ENCODE results near the gene ASB15. TPM values are rescaled to one million over a fixed set of nuclear protein-coding genes. Genes with fewer than 3 reads are reported as not detected.

Gene ASB15
- total and polyA plus RNA-seq, 2 of the 8 experiments (the other 6 are each of a cell fraction or from before 2014, with no cell fraction given), result not detected

DNA sequence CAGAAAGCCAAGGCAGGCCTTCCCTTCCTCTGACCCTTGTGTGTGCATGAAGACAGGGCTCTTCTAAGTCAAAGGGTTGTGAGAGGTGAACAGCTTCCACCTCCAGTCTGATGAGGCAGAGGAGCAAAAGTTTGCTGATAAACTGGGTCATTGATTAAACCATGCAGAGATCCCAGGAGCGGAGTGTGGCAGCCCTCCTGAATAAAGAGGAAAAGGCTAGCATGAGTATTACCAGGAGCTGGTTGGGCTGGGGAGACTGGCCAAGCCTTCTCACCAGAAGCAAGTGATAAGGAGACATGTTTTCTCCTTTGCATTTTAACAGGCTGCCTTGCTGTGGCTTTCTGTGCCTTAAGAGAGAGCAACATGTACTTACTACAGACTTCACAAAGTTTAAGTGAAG lies 64.3 kb downstream of the ASB15 start:
- no peak overlapping the region for H4K91ac ChIP-seq (replicated peaks; ENCODE audit: insufficient read length, low read length)
- no peak overlapping the region for H3K27ac ChIP-seq (ENCODE audit: low read depth, low read length)
- H3K4me1 ChIP-seq (replicated peaks in 1 of 4; ENCODE audit: control insufficient read depth in 3 of 4, insufficient read depth in 4 of 4, low read length in 3 of 4), result peaks cover 0 to 3% (median 1%) of the 10 kb centered on the region in 4 experiments; a peak in 1 of 7 replicates
- H3K18ac ChIP-seq (ENCODE audit: extremely low read depth, low read length), result no peak overlapping the region
- ChIA-PET CTCF (ENCODE audit: partially characterized antibody) (interaction anchor here (0.6 to 2.5 kb wide), 10 partner anchors 9 to 133 kb away, joined by 3 to 10 read pairs (median 4); partner anchors contain the start of gene LMOD2), POLR2A (ENCODE audit: partially characterized antibody) (interaction anchor here (1.3 to 1.8 kb wide), 3 partner anchors 9 to 20 kb away, joined by 3 to 5 read pairs (median 4); no protein-coding TSS in a partner anchor)
- H2AK5ac ChIP-seq (ENCODE audit: low read depth, low read length), result no peak overlapping the region
- no peak overlapping the region for H4K5ac ChIP-seq (ENCODE audit: insufficient read length, low read depth, low read length)
- H2BK5ac ChIP-seq (ENCODE audit: low read depth, low read length), result no peak overlapping the region
- no peaks in the 10 kb centered on the region for H3K79me1 ChIP-seq (ENCODE audit: low read depth, low read length)
- no peak overlapping the region for H2BK12ac ChIP-seq (ENCODE audit: low read depth, low read length)
- H2BK15ac ChIP-seq (ENCODE audit: low read length), result no peak overlapping the region
- no peak overlapping the region for H4K8ac ChIP-seq (ENCODE audit: extremely low read depth, insufficient read depth, low read length)
- DNase-seq (ENCODE audit: low read depth in 1 of 2, low spot score in 2 of 2) (no peak), FAIRE-seq (no peak)
- no peaks in the 10 kb centered on the region for H4K20me1 ChIP-seq (replicated peaks in 1 of 2; ENCODE audit: control insufficient read depth in 1 of 2, insufficient read depth in 2 of 2, low read length in 2 of 2)
- no peak overlapping the region for H3K9ac ChIP-seq (replicated peaks in 1 of 4; ENCODE audit: extremely low read depth in 1 of 4, low read depth in 3 of 4, low read length in 3 of 4)
- no peak overlapping the region for H3K4me3 ChIP-seq (ENCODE audit: extremely low read depth in 1 of 4, insufficient read depth in 2 of 4, low read depth in 3 of 4, low read length in 4 of 4)
- no peak overlapping the region for H3K14ac ChIP-seq (ENCODE audit: insufficient read length)
- no peak overlapping the region for H2BK20ac ChIP-seq (ENCODE audit: low read length)
- H3K79me2 ChIP-seq (ENCODE audit: control insufficient read depth in 1 of 2, insufficient read depth in 2 of 2, low read length in 2 of 2), result no peaks in the 10 kb centered on the region
- H3K56ac ChIP-seq (replicated peaks; ENCODE audit: insufficient read length, low read depth, low read length), result no peak overlapping the region
- H3K23ac ChIP-seq (ENCODE audit: insufficient read length), result no peak overlapping the region
- H3K4ac ChIP-seq (replicated peaks; ENCODE audit: insufficient read length, low read depth, low read length), result no peak overlapping the region
- no peak overlapping the region for H2BK120ac ChIP-seq (replicated peaks; ENCODE audit: low read depth, low read length)
- peaks cover 0 to 2% of the 10 kb centered on the region in 2 experiments; a peak in 1 of 4 replicates for H3K9me3 ChIP-seq (ENCODE audit: insufficient read depth in 2 of 2, low read depth in 1 of 2, low read length in 1 of 2)
- 91% methylated on average over 1 of the region's 1 CpG; no CpG with 5 or more reads in 1 of the 2 experiments for WGBS, 2 experiments (ENCODE audit: extremely low coverage in 1 of 2, insufficient coverage in 1 of 2, insufficient read length in 1 of 2, insufficient replicate concordance in 2 of 2, low coverage in 1 of 2, low lambda C conversion rate in 2 of 2, missing lambda C conversion rate in 1 of 2)
- no peaks in the 10 kb centered on the region for H3K27me3 ChIP-seq (replicated peaks in 1 of 4; ENCODE audit: control insufficient read depth in 3 of 4, extremely low read depth in 1 of 4, insufficient read depth in 3 of 4, low read length in 3 of 4)
- no peaks in the 10 kb centered on the region for H3K36me3 ChIP-seq (ENCODE audit: control insufficient read depth in 2 of 4, insufficient read depth in 4 of 4, low read length in 3 of 4)
- H2AFZ ChIP-seq (ENCODE audit: low read length), result 0 out of 2 replicates have a peak overlapping the region, but pooled peaks have one; percentile 67
- H3K4me2 ChIP-seq (ENCODE audit: insufficient read depth in 1 of 2, low read depth in 2 of 2, low read length in 2 of 2), result no peak overlapping the region
- H3K23me2 ChIP-seq (ENCODE audit: low read depth, low read length), result no peaks in the 10 kb centered on the region
- TF ChIP-seq, protein P1, sequence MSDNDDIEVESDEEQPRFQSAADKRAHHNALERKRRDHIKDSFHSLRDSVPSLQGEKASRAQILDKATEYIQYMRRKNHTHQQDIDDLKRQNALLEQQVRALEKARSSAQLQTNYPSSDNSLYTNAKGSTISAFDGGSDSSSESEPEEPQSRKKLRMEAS (IDR thresholded peaks at IDR 0.05), result no peak
- TF ChIP-seq RXRA (IDR thresholded peaks at IDR 0.05; ENCODE audit: insufficient read depth, low read depth, low read length) (no peak), SIX5 (IDR thresholded peaks at IDR 0.05; ENCODE audit: low read depth, low read length) (no peak), SP2 (IDR thresholded peaks at IDR 0.05; ENCODE audit: low read length) (no peak), ZNF274 (IDR thresholded peaks at IDR 0.05; ENCODE audit: borderline replicate concordance, extremely low read depth, low read length) (no peak), EP300 (IDR thresholded peaks at IDR 0.05; ENCODE audit: borderline replicate concordance in 1 of 2, low read depth in 2 of 2, low read length in 2 of 2) (no peak), CBX8 (IDR thresholded peaks at IDR 0.05; ENCODE audit: borderline replicate concordance, low read depth, low read length) (no peak), BCL11A (IDR thresholded peaks at IDR 0.05; ENCODE audit: low read depth in 2 of 2, low read length in 2 of 2) (no peak)
- TF ChIP-seq, protein P2, sequence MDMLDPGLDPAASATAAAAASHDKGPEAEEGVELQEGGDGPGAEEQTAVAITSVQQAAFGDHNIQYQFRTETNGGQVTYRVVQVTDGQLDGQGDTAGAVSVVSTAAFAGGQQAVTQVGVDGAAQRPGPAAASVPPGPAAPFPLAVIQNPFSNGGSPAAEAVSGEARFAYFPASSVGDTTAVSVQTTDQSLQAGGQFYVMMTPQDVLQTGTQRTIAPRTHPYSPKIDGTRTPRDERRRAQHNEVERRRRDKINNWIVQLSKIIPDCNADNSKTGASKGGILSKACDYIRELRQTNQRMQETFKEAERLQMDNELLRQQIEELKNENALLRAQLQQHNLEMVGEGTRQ (IDR thresholded peaks at IDR 0.05; ENCODE audit: low read length), result no peak
- TF ChIP-seq, protein P3, sequence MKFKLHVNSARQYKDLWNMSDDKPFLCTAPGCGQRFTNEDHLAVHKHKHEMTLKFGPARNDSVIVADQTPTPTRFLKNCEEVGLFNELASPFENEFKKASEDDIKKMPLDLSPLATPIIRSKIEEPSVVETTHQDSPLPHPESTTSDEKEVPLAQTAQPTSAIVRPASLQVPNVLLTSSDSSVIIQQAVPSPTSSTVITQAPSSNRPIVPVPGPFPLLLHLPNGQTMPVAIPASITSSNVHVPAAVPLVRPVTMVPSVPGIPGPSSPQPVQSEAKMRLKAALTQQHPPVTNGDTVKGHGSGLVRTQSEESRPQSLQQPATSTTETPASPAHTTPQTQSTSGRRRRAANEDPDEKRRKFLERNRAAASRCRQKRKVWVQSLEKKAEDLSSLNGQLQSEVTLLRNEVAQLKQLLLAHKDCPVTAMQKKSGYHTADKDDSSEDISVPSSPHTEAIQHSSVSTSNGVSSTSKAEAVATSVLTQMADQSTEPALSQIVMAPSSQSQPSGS (IDR thresholded peaks at IDR 0.05; ENCODE audit: low read length), result no peak
